HG03442 (cell line): ENCODE measurements around the gene POLK.
"Not testable (repeated sequence)": the region's sequence is repeated elsewhere in the genome, so short reads cannot be mapped to it uniquely, and the experiment has no call there.

ENCODE experiments used
- ATAC-seq: cut with Tn5 transposase; IDR thresholded peaks from one replicate; pipeline ENCODE4 v1.9.1; 2021; ENCODE audit warnings: mild to moderate bottlenecking, moderate library complexity; ENCODE audit not compliant: unreplicated experiment

POLK gene

DNA sequence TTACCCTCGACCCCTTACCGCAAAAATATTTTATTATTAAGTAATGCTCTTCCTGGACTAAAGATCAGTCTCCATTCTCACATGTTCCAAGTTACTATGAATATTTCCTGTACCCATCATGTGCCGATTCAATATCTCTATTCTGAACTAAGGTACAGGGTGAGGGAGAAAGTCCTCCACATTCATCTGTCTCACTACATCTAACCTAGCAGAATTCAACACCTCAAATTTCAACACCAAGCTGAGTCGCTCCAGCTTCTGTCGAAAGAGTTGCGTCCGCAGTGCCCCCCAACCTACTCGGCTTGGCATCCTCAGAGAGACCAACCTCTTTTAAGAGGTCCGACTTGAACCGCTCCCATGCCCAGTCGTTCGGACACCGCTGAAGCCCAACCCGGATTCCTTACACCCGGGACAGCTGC lies 1.3 kb upstream of the POLK start:
- ATAC-seq: peak; percentile 3

- ATAC-seq: peak; percentile 20
Observed at GRCh38 chr5:75510836-75511434, 756 bp upstream of the POLK start.

GRCh38 chr5:75512383-75513074 lies 838 bp downstream of the POLK start:
- ATAC-seq: no peak

- ATAC-seq: no peak
Observed at GRCh38 chr5:75513841-75514240, 2.1 kb downstream of the POLK start.

- ATAC-seq: no peak
Observed at GRCh38 chr5:75514323-75514722, 2.6 kb downstream of the POLK start.

DNA sequence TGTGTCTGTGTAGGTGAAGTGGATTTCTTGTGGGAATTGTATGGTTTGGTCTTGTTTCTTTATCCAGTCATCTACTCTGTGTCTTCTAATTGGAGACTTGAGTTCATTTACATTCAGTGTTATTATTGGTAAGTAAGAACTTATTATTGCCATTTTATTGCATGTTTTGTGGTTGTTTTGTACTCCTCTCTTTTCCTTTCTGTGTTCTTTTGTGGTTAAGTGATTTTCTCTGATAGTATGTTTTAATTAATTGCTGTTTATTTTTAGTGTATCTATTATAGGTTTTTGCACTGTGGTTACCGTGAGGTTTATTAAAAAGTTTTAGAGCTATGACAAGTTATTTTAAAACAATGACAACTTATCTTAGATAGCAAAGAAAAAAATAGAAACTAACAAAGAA lies 8.1 kb downstream of the POLK start:
- no peak for ATAC-seq

DNA sequence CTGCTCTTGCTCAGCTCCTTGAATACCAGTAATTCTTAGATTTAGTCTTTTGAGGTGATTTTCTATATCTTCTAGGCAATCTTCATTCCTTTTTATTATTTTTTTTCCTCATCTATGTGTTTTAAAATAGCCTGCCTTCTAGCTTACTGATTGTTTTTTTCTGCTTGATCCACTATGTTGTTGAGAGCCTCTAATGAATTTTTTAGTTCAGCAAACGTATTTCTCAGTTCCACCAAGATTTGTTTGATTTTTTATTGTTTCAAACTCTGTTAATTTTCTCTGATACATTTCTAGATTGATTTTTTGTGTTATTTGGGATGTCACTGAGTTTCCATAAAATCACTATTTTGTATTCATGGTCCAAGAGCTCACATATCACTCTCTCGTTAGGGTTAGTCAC lies 9.5 kb downstream of the POLK start:
- ATAC-seq: no peak

DNA sequence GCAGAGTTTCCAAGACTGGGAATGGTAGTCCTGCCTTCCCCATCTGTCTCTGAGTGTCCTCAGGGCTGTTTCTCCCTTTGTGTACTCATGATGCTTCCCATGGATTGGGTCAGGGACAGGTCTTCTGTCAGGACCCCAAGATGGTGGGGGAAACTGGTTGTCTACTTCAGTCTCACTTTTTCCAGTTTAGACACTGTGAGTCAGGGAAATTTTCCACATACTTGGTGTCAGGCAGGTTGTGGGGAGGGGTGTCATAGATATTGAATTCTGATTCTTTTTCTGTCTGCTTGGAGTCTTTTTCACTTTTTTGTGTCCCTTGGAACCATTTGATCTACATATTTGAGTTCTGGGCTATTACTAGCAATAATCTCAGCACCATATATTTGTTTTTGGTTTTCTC lies 10.3 kb downstream of the POLK start:
- ATAC-seq: no peak

GRCh38 chr5:75522542-75522941 lies 10.9 kb downstream of the POLK start:
- no peak for ATAC-seq

DNA sequence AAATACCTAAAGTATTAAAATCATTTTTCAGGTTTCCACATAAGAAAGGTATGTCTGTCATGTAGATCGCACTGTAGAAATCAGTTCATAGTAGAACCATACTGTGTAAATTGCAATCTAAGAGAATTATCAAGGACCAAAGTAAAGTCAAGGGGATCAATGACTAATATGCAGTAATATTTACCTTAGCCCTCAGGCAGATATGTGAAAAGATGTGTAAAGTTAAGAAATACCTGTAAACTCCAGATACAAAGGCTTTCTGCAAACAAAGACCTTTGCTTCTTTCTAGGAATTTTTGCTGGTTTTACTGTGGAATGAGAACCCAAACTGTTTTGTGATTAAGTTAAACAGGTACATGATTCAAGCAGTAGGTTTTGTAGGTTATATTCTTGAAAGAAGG lies 11.6 kb downstream of the POLK start:
- ATAC-seq: no peak

DNA sequence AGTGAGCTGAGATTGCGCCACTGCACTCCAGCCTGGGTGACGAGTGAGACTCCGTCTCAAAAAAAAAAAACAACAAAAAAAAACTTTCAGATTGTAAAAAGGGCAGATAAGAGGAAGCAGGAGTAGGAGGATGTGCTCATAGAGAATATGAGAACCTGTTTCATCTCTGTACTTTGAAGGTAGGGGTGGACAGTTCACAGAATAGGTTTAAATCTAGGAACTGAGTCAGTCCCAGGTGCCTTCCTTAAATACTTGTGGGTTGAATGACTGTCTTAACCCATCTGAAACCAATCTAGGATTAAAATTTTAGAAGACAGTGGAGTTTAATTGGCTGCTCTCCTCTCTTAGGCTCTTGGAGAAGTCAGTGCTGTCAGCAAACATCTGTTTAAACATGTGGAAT lies 12.4 kb downstream of the POLK start:
- peak; percentile 90 for ATAC-seq

- ATAC-seq: no peak
Observed at GRCh38 chr5:75524591-75524990, 12.9 kb downstream of the POLK start.

DNA sequence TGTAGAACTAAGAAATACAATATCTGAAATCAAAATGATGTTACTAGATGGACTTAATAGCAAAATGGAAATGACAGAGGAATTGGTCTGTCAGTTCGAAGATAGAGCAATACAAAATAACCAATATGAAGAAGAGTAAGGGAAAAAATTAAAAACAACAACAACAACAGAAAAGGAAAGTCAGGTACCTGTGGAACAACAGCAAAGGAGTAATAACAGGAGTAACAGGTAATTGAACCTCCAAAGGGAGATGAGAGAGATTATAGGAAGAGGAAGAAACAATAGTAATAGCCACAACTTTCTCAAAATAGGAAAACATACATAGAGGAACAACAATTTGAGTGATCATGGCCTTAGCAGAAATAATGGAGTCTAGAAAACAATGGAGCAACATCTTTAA lies 13.7 kb downstream of the POLK start:
- ATAC-seq: no peak

GRCh38 chr5:75526070-75526469 lies 14.4 kb downstream of the POLK start:
- ATAC-seq: no peak

DNA sequence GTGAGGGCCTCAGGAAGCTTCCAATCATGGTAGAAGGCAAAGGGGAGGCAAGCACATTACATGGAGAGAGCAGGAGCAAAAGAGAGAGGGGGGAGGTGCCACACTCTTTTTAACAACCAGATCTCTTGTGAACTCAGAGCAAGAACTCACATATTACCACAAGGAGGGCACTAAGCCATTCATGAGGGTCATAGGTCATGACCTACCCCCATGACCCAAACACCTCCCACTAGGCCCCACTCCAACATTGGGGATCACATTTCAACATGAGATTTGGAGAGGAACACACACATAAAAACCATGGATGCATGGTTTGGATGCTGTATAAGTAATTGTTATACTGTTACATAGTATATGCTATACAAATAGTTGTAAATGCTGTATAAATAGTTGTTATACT lies 17.5 kb downstream of the POLK start:
- ATAC-seq: no peak

DNA sequence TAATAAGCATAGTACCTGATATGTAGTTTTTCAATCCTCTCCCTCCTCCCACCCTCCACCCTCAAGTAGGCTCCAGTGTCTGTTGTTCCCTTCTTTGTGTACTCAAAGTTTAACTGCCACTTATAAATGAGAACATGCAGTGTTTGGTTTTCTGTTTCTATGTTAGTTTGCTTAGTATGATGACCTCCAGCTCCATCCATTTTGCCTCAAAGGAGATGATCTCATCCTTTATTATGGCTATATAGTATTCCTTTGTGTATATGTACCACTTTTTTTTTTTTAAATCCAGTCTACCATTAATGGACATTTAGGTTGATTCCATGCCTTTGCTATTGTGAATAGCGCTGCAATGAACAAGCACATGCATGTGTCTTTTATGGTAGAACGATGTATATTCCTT lies 20.5 kb downstream of the POLK start:
- ATAC-seq: no peak

DNA sequence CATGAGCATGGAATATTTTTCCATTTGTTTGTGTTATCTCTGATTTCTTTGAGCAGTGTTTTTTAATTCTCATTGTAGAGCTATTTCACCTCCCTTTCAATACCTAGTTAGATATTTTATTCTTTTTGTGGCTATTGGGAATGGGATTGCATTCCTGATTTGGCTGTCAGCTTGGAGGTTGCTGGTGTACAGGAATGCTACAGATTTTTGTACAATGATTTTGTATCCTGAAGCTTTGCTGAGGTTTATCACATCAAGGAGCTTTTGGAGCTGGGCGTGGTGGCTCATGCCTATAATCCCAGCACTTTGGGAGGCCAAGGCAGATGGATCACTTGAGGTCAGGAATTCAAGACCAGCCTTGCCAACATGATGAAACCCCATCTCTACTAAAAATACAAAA lies 22.0 kb downstream of the POLK start:
- not testable (repeated sequence) for ATAC-seq

DNA sequence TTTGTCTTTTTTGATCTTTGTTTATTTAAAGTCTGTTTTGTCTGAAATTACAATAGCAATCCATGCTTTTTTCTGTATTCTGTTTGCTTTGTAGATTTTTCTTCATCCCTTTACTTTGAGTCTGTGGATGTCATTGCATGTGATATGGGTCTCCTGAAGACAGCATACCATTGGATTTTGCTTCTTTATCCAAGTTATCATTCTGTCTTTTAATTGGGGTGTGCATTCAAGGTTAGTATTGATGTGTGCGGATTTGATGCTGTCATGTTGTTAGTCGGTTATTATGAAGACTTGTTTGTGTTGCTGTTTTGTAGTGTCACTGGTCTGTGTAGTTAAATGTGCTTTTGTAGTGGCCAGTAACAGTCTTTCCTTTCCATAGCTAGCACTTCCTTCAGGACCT lies 23.0 kb downstream of the POLK start:
- no peak for ATAC-seq

- no peak for ATAC-seq
Observed at GRCh38 chr5:75536147-75536546, 24.5 kb downstream of the POLK start.

GRCh38 chr5:75536694-75537360 lies 25.1 kb downstream of the POLK start:
- ATAC-seq: no peak

DNA sequence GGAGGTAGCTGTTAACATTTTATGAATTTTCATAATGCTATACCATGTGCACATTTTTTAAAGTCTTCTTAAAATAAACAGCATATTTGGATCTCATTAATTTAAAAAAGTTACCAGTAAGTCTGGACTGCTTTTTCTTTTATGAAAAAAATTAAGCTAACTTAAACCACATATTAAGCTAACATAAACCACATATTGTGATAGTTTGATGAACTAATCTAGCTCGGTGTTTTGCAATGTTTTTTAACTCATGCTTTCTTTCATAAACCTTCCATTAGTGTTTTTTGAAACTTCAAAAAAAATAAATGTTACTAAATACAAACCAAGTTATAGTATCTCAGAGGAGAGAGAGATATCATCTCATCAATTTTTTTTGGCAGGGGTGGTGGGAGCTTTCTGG lies 26.5 kb downstream of the POLK start:
- ATAC-seq: no peak

DNA sequence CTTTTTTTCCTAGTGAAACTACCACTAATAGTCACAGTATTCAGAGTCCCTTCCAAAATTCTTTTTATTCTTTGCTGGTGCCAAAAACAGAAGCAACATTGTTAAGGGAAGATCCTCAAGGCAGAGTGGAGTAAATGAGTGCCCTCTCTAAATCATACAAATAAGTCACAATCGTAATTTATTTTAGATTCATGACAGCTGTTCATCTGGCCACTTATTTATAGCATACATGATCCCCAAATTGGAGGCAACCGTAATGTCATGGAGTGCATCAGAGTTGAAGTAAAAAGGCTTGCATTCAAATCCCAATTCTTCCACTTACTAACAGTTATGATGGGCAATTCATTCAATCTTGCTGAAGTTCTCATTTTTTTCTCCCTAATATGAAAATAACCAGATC lies 33.4 kb downstream of the POLK start:
- no peak for ATAC-seq
